GM10847 (cell line): ENCODE measurements around the gene AWAT1.

ENCODE experiments used
- POLR2A ChIP-seq: IDR thresholded peaks from 2 replicates; pipeline ENCODE4 v1.6.1; 2011; ENCODE audit not compliant: insufficient read length; ENCODE audit errors: extremely low read depth

Gene AWAT1

DNA sequence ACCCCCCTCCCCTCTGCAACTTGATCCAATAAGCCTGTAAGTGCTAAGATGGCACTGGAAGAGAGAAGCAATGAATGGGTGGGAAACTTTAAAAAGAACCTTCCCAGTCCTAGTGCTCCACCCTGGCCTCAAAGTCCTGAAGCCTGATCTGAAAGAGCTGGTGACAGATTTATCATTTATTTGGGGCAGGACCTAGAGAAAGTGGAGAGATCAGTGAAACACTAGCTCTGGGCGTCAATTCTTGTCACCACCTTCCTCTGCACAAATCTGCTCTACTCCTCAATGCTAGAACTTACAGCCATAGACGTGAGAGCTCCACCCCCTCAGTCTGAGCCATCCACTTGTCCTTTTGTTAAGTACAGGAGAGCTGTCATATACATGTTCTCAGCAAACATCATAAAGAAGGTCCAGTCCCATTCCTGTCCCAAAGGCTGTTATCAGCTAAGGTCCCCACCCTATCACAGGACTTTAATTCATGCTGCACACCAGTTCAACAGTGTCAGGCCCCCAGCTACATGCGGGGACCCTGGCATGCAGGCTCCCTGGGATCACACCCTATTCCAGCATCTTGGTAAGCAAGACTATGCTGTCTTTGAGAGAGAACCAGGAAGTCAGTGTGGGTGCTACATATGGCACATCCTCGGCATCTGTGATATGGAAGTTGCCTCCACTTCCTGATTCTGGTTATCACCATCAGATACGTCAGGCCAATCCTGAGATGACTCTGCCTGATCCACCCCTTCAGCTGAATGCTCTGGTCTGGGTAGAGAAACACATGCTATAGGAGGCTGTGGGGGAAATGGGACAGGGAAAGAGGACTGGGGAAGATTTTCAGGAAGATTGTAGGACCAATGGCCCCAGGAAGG is 23.2 kb downstream of the AWAT1 start:
- no peak for TF ChIP-seq POLR2A

DNA sequence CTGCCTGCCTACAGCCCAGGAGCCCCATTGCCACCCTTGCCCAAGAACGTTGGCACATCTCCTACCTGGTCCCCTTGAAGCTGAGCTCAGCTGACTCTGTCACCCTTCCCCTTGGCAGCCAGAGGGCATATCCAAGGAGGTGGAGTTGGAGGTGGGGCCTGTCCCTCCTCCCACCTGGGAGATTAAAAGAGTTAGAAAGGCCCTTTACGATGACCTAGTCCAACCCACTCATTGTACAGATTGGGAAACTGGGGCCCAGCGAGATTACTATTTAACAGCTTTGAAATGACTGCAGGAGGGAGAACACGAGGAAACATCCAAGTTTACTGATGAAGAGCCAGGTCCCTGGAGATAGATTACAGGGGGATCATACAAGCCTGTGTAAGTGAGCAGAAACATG is 25.6 kb downstream of the AWAT1 start, which contains the start of gene P2RY4:
Gene P2RY4, minus strand, starts transcription at position 101 of the 400 bp plus-strand sequence. CDS start 580 bp downstream, outside the sequence.
- no peak for TF ChIP-seq POLR2A

DNA sequence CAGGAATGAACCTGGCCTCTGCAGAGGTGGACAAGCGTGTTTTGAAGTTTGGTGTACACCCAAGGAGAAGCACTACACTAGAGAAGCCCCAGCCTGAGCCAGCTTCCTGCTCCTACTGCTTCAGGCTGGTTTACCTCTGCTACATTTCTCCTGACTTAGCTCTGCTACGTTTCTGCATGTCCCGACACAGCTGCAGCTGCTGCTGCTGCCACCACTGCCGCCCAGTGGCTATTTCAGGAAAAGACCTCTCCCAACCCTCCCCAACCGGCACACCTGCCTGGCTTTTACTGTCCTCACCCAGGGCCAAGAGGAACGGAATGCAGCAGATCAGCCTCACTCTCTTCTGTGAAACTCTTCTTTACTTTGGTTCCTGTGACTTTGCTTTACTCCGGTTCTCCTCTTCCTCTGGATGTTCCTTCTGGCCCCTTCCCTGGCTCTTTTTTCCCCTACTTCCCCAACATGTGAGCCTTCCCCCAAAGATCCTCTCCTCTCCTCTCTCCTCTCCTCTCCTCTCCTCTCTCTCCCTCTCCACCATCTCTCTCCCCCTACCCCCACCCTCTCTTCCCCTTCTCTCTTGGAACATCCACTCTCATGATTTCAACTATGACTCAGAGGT is 28.6 kb downstream of the AWAT1 start:
- no peak for TF ChIP-seq POLR2A

DNA sequence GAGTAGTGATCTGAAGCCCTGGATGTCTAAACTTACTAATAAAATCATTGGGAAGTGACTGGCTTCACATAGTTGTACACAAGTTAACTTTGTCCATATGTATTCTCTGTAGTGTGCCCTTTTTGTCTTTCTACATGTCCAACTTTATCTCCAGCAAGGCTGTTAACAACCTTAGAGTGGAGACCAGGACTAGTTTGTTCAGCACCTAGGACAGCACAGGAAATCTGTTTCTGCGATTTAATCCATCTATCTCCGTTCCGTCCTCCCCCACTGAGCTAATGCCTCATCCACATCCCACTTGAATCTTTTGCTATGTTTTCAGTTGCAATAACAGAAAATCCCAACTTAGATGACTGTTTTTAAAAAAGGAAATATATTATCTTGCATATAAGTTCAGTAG is 30.3 kb downstream of the AWAT1 start:
- TF ChIP-seq POLR2A: no peak

DNA sequence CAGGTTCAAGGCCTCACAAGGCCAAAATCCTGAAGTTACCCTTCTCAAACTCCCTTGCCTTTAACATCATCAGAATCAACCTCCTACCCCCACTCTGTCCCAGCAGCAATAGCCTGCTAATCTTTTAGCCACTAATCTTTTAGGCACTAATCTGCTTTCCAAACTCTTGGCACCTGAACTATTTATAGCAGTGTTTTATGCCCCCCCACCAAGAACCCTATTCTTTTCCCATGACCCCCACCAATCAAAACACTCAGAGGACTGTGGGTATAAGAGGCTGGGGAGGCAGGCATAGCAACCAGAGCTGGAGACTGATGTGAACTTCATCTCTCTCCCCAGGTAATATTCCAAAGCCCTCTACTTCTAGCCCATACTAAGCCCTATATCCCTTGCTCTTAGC is 33.6 kb downstream of the AWAT1 start, which contains the start of gene ARR3:
Gene ARR3, plus strand, starts transcription at position 301 of the 400 bp plus-strand sequence. CDS start 1,052 bp downstream, outside the sequence.
- no peak for TF ChIP-seq POLR2A

DNA sequence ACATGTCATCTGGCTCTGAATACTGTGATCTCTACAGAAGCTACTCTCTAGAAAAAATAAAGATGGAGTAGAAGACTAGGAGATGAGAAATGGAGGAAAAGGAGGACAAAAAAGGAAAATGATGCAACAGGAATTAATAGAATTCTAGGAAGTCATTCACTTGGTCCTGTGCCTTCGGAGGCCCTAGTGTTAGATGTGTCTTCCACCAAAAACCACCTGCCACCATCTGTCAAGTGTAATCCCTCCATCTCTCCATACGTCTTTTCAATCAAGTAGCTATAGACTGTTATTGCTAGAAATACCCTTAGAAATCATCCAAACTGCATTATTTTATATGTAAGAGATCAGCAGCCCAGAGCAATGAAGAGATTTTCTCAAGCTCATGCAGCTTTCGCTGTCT is 44.6 kb downstream of the AWAT1 start:
- no peak for TF ChIP-seq POLR2A

DNA sequence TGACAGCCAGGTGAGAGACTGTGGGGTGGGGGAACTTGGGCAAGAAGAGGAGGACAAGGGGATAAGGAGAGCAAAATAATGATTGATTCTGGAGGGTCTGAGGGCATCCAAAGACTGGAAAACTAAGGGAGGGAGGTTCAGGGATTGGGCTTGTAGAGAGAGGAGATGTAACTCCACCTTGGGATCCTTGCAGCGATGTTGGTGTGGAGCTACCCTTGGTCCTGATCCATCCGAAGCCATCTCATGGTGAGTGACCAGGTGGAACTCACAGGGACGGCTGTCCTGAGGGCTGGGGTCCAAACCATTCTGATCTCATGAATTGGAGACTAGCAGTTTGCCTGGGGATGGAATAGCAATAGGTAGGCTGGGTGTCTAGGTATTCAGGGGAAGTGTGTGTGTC is 46.1 kb downstream of the AWAT1 start:
- TF ChIP-seq POLR2A: no peak

DNA sequence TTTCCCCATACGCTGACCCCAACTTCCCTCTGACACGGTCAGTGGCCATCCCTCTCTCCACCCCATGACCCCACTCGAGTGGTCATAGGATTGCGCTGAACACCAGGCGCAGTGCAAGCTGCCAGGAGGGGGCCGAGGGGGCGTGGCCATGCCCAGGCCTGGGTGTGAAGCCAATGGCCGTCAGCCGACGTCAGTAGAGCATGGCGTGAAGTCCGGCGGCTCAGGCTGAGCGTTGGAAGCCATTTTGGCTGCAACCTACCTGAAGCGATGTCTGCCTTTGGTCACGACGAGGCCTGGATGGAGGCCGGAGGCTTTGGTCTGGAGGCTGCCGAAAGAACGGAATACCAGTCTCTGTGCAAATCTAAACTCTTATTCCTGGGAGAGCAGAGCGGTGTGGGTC is 47.5 kb downstream of the AWAT1 start, which contains the start of gene RAB41:
Gene RAB41, plus strand, starts transcription at position 222 of the 400 bp plus-strand sequence. Its CDS starts 46 bp downstream, at position 268.
- TF ChIP-seq POLR2A: no peak

DNA sequence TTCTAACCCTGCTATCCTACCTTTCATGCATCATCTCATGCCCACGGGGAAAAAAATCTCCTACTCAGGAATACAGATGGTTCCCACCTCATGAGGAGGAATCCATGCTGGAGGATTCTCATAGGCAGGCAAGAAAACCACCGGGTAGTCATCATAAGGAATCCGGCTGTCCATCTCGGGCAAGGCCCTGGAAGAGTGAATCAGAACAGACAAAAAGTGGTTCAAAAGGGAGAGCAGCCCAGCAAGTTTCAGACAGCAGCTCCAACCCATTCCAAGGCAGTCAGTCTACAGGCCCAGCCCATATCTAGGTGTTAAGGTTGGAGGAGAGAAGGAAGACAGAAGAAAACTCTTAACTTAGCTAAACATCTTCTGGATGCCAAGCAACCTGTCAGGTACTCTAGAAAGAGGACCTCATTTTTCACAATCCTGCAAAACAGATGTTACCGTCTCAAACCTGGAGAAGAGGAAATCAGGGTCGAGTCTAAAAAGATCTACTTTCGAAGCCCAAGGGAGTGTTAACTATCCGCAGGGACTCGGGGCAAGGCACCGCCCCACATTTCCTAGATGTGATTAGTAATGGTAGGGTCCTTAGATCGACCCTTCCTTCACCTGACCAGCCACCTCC is 54.8 kb downstream of the AWAT1 start:
- no peak for TF ChIP-seq POLR2A
